T-helper 17 cell (primary cell): ENCODE results near the gene CRISP1. TPM values are rescaled to one million over a fixed set of nuclear protein-coding genes. Genes with fewer than 3 reads are reported as not detected.
"Not testable (repeated sequence)": the region's sequence is repeated elsewhere in the genome, so short reads cannot be mapped to it uniquely, and the experiment has no call there.

Source experiments
- ATAC-seq: fragments of 150-1000 bp; cut with Tn5 transposase; 2 replicates; pipeline ENCODE4 v1.10.0; 2021; ENCODE audit warnings: mild to moderate bottlenecking, moderate library complexity
- DNase-seq, 3 donors: peaks; one replicate each; pipeline versions ENCODE4 v3.0.0 to v3.0.0-alpha.2; 2020 to 2021
- H3K9me3 ChIP-seq: one replicate; pipeline ENCODE4 v1.7.0; 2013; ENCODE audit warnings: low read length, mild to moderate bottlenecking; ENCODE audit not compliant: control insufficient read depth, poor library complexity, severe bottlenecking
- H3K27ac Mint-ChIP-seq: one replicate; pipeline ENCODE4 v1.8.0; 2022; ENCODE audit warnings: mild to moderate bottlenecking, moderate library complexity, mixed read lengths
- H3K27me3 Mint-ChIP-seq: one replicate; pipeline ENCODE4 v1.8.0; 2022; ENCODE audit warnings: mixed read lengths
- H3K36me3 Mint-ChIP-seq: one replicate; pipeline ENCODE4 v1.8.0; 2022; ENCODE audit warnings: low read depth, mixed read lengths
- H3K4me1 Mint-ChIP-seq: one replicate; pipeline ENCODE4 v1.8.0; 2022; ENCODE audit warnings: mild to moderate bottlenecking, mixed read lengths
- H3K4me3 Mint-ChIP-seq: one replicate; pipeline ENCODE4 v1.8.0; 2022; ENCODE audit warnings: mild to moderate bottlenecking, moderate library complexity, mixed read lengths
- total RNA-seq, 4 donors: library from RNA in 2 of 4; stranded (reverse) in 2 of 4; gene quantifications; one replicate each; pipeline ENCODE4 v1.2.3 and lab custom pipeline; 2022 to 2026

Gene CRISP1
- total RNA-seq: not detected
- total RNA-seq (lab: John Stamatoyannopoulos, UW): 0 reads per million in 2 donors

- H3K27ac Mint-ChIP-seq: no peak within 1 kb of the TSS
- ATAC-seq (no peak), DNase-seq (no peak)
- no peak within 1 kb of the TSS for H3K4me3 Mint-ChIP-seq
- H3K9me3 ChIP-seq: peaks cover 2% of the 10 kb centered on the region
- no peaks in the 10 kb centered on the region for H3K27me3 Mint-ChIP-seq
- H3K36me3 Mint-ChIP-seq: no peaks in the 10 kb centered on the region
- H3K4me1 Mint-ChIP-seq: no peaks in the 10 kb centered on the region
Observed at GRCh38 chr6:49866485-49866943, at the start of gene CRISP1. TSS of gene CRISP1 (minus strand) at chr6:49866535. CDS start at chr6:49857400, 9,135 bp downstream.

GRCh38 chr6:49915035-49915434, 48.7 kb upstream of the CRISP1 start:
- H3K36me3 Mint-ChIP-seq: no peaks in the 10 kb centered on the region
- H3K4me1 Mint-ChIP-seq: no peaks in the 10 kb centered on the region
- ATAC-seq: no peak
- H3K27me3 Mint-ChIP-seq: no peaks in the 10 kb centered on the region
- H3K9me3 ChIP-seq: no peaks in the 10 kb centered on the region
- no peak overlapping the region for H3K4me3 Mint-ChIP-seq
- DNase-seq: no peak
- H3K27ac Mint-ChIP-seq: no peak overlapping the region

GRCh38 chr6:49913636-49914375, 47.5 kb upstream of the CRISP1 start:
- ATAC-seq (no peak), DNase-seq (no peak)
- no peaks in the 10 kb centered on the region for H3K9me3 ChIP-seq
- no peaks in the 10 kb centered on the region for H3K4me1 Mint-ChIP-seq
- H3K27ac Mint-ChIP-seq: no peak overlapping the region
- H3K4me3 Mint-ChIP-seq: no peak overlapping the region
- H3K27me3 Mint-ChIP-seq: no peaks in the 10 kb centered on the region
- H3K36me3 Mint-ChIP-seq: no peaks in the 10 kb centered on the region

- H3K9me3 ChIP-seq: no peaks in the 10 kb centered on the region
- no peak overlapping the region for H3K27ac Mint-ChIP-seq
- no peaks in the 10 kb centered on the region for H3K36me3 Mint-ChIP-seq
- DNase-seq (no peak), ATAC-seq (no peak)
- H3K4me1 Mint-ChIP-seq: no peaks in the 10 kb centered on the region
- H3K4me3 Mint-ChIP-seq: no peak overlapping the region
- no peaks in the 10 kb centered on the region for H3K27me3 Mint-ChIP-seq
Observed at GRCh38 chr6:49912196-49912595, 45.9 kb upstream of the CRISP1 start.

- DNase-seq (no peak), ATAC-seq (no peak)
- Mint-ChIP-seq H3K27ac (no peak overlapping the region), H3K4me3 (no peak overlapping the region), H3K36me3 (no peaks in the 10 kb centered on the region), H3K4me1 (no peaks in the 10 kb centered on the region), H3K27me3 (no peaks in the 10 kb centered on the region)
- H3K9me3 ChIP-seq: no peaks in the 10 kb centered on the region
Observed at GRCh38 chr6:49911252-49911651, 44.9 kb upstream of the CRISP1 start.

GRCh38 chr6:49909563-49909962, 43.2 kb upstream of the CRISP1 start:
- Mint-ChIP-seq H3K4me3 (no peak overlapping the region), H3K4me1 (no peaks in the 10 kb centered on the region), H3K36me3 (no peaks in the 10 kb centered on the region), H3K27ac (no peak overlapping the region), H3K27me3 (no peaks in the 10 kb centered on the region)
- H3K9me3 ChIP-seq: no peaks in the 10 kb centered on the region
- DNase-seq: no peak
- no peak for ATAC-seq

GRCh38 chr6:49906526-49906925, 40.2 kb upstream of the CRISP1 start:
- H3K4me3 Mint-ChIP-seq: no peak overlapping the region
- H3K36me3 Mint-ChIP-seq: no peaks in the 10 kb centered on the region
- DNase-seq (no peak), ATAC-seq (no peak)
- H3K27me3 Mint-ChIP-seq: no peaks in the 10 kb centered on the region
- no peaks in the 10 kb centered on the region for H3K9me3 ChIP-seq
- H3K27ac Mint-ChIP-seq: no peak overlapping the region
- H3K4me1 Mint-ChIP-seq: no peaks in the 10 kb centered on the region

GRCh38 chr6:49905296-49905695, 39.0 kb upstream of the CRISP1 start:
- no peaks in the 10 kb centered on the region for H3K27me3 Mint-ChIP-seq
- ATAC-seq: no peak
- H3K9me3 ChIP-seq: no peaks in the 10 kb centered on the region
- no peaks in the 10 kb centered on the region for H3K36me3 Mint-ChIP-seq
- no peak overlapping the region for H3K4me3 Mint-ChIP-seq
- DNase-seq: no peak
- H3K27ac Mint-ChIP-seq: no peak overlapping the region
- H3K4me1 Mint-ChIP-seq: no peaks in the 10 kb centered on the region

GRCh38 chr6:49902856-49903255, 36.5 kb upstream of the CRISP1 start:
- H3K27ac Mint-ChIP-seq: no peak overlapping the region
- H3K9me3 ChIP-seq: no peaks in the 10 kb centered on the region
- H3K4me3 Mint-ChIP-seq: no peak overlapping the region
- H3K36me3 Mint-ChIP-seq: no peaks in the 10 kb centered on the region
- DNase-seq: no peak
- no peaks in the 10 kb centered on the region for H3K27me3 Mint-ChIP-seq
- no peaks in the 10 kb centered on the region for H3K4me1 Mint-ChIP-seq
- ATAC-seq: no peak

GRCh38 chr6:49898904-49899566, 32.7 kb upstream of the CRISP1 start:
- no peaks in the 10 kb centered on the region for H3K4me1 Mint-ChIP-seq
- DNase-seq (no peak), ATAC-seq (no peak)
- no peak overlapping the region for H3K4me3 Mint-ChIP-seq
- H3K36me3 Mint-ChIP-seq: no peaks in the 10 kb centered on the region
- H3K9me3 ChIP-seq: no peaks in the 10 kb centered on the region
- H3K27me3 Mint-ChIP-seq: no peaks in the 10 kb centered on the region
- no peak overlapping the region for H3K27ac Mint-ChIP-seq

- DNase-seq, H3K27me3 Mint-ChIP-seq, H3K4me3 Mint-ChIP-seq, H3K27ac Mint-ChIP-seq, H3K9me3 ChIP-seq, H3K4me1 Mint-ChIP-seq, H3K36me3 Mint-ChIP-seq, ATAC-seq: not testable (repeated sequence)
Observed at GRCh38 chr6:49895553-49895952, 29.2 kb upstream of the CRISP1 start.

- DNase-seq: no peak
- Mint-ChIP-seq H3K27ac (no peak overlapping the region), H3K27me3 (no peaks in the 10 kb centered on the region), H3K4me3 (no peak overlapping the region), H3K4me1 (no peaks in the 10 kb centered on the region), H3K36me3 (no peaks in the 10 kb centered on the region)
- ATAC-seq: no peak
- H3K9me3 ChIP-seq: no peaks in the 10 kb centered on the region
Observed at GRCh38 chr6:49892280-49892679, 25.9 kb upstream of the CRISP1 start.

- H3K4me1 Mint-ChIP-seq: no peaks in the 10 kb centered on the region
- ATAC-seq (no peak), DNase-seq (no peak)
- no peaks in the 10 kb centered on the region for H3K9me3 ChIP-seq
- no peak overlapping the region for H3K27ac Mint-ChIP-seq
- H3K27me3 Mint-ChIP-seq: no peaks in the 10 kb centered on the region
- H3K4me3 Mint-ChIP-seq: no peak overlapping the region
- no peaks in the 10 kb centered on the region for H3K36me3 Mint-ChIP-seq
Observed at GRCh38 chr6:49890988-49891387, 24.7 kb upstream of the CRISP1 start.
